ENCODE data around the gene KLF4. TPM values are rescaled to one million over a fixed set of nuclear protein-coding genes. Genes with fewer than 3 reads are reported as not detected.
"Not testable (repeated sequence)": the region's sequence is repeated elsewhere in the genome, so short reads cannot be mapped to it uniquely, and the experiment has no call there.

KLF4 gene
- polyA plus RNA-seq, 1 of the 3 experiments (the other 2 are of a cell fraction) = 7.2 TPM

DNA sequence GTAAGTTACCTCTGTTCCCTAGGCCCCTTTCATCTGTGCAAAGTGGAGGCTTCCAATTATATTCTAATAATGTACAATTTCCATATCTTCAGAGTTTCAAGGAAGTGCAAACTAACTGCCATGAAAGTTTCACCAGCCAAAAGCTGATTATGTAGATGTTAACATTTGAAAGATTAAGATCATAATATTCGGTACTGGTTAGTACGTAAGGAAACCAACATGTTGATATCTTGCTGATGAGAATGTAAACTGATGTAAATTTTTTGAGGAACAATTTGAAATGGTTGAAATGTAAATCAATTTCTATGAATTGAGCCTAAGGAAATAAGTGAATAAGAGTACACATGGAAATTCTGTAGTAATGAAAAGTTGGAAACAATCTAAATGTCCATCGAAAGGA lies 12.9 kb upstream of the KLF4 start:
- Histone ChIP-seq H3K9ac (no peak overlapping the region), H4K20me1 (ENCODE audit: insufficient read depth) (no peaks in the 10 kb centered on the region), H3F3A (replicated peaks; ENCODE audit: insufficient read depth) (peaks cover 16% of the 10 kb centered on the region), H2AFZ (ENCODE audit: low read depth) (no peak overlapping the region), H3K9me2 (no peaks in the 10 kb centered on the region), H3K4me2 (no peak overlapping the region), H3K27me3 (ENCODE audit: insufficient read depth) (no peaks in the 10 kb centered on the region; the same call in 1 of the 2 replicates), H3K9me3 (no peaks in the 10 kb centered on the region), H3K4me1 (ENCODE audit: control insufficient read depth in 1 of 2, insufficient read depth in 2 of 2, low read depth in 1 of 2, low read length in 1 of 2) (peaks cover 0 to 10% of the 10 kb centered on the region in 2 experiments; a peak in 1 of 4 replicates), H3K79me2 (ENCODE audit: insufficient read depth) (no peaks in the 10 kb centered on the region), H3K27ac (ENCODE audit: low read depth in 2 of 2, low read length in 1 of 2) (no peak overlapping the region), H3K4me3 (ENCODE audit: low read depth in 2 of 2, low read length in 1 of 2) (no peak overlapping the region), H3K36me3 (replicated peaks in 1 of 2; ENCODE audit: control insufficient read depth in 1 of 2, insufficient read depth in 2 of 2, low read length in 1 of 2) (no peaks in the 10 kb centered on the region)
- no peak for TF ChIP-seq EZH2phosphoT487 (IDR thresholded peaks at IDR 0.05; ENCODE audit: borderline replicate concordance, low read depth)
- no peak for TF ChIP-seq POLR2AphosphoS5 (IDR thresholded peaks at IDR 0.05; ENCODE audit: low read depth, low read length)
- WGBS (ENCODE audit: low lambda C conversion rate) = 48% methylated on average over 3 of the region's 3 CpGs
- CTCF ChIA-PET = interaction anchor here (1.1 kb wide), 1 partner anchor 37 kb away, joined by 3 read pairs; no protein-coding TSS in a partner anchor
- POLR2A ChIA-PET = no interaction called here
- no peak for DNase-seq

DNA sequence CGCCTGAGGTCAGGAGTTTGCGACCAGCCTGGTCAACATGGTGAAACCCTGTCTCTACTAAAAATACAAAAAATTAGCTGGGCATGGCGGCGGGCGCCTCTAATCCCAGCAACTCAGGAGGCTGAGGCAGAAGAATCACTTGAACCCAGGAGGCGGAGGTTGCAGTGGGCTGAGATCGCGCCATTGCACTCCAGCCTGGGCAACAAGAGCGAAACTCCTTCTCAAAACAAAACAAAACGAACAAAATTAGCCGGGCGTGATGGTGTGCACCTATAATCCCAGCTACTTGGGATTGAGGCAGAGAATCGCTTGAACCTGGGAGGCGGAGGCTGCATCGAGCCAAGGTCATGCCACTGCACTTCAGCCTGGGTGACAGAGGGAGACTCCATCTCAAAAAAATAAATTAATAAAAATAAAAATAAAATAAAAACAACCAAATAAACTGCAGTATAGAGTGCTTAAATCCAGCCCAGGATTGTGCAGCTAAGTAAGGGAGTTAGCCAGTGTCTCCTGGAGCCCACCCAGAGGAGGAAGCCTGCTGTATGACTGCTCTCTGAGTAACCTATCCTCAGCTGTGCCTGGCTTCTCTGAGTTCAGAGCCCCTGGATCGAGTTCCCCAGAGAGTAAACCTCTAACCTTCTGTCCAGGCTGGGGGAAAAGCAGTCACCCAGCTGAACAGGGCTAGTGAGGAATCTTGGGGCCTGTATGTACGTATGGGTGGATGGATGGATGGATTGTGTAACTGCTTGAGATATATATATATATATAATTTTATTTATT lies 11.0 kb upstream of the KLF4 start:
- H3K79me2 ChIP-seq (ENCODE audit: insufficient read depth); CTCF ChIA-PET: not testable (repeated sequence)
- 69% methylated on average over 17 of the region's 17 CpGs for WGBS (ENCODE audit: low lambda C conversion rate)

DNA sequence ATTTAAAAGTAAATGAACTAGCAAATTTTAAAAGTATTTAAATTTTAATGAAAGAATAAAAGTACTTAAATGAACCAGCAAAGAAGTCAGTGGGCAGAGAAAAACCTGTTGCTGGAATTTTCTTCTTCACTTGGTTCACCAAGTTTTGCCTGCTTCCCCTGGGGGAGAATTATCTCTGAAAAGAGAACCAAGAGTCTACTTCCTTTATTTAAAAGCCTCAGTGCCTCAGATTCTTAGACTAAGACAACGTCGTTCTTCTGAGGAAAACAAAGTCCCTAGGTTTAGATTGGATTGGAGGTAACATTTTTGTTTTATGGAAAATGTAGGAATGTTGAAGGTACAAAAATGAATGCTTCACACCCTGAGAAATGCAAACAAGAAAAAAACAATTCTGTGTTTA lies 7.4 kb upstream of the KLF4 start:
- no peaks in the 10 kb centered on the region for H4K20me1 ChIP-seq (ENCODE audit: insufficient read depth)
- ChIA-PET POLR2A (no interaction called here), CTCF (no interaction called here)
- no peak overlapping the region for H3K4me2 ChIP-seq
- H2AFZ ChIP-seq (ENCODE audit: low read depth) = no peak overlapping the region
- H3K27ac ChIP-seq (ENCODE audit: low read depth in 2 of 2, low read length in 1 of 2) = no peak overlapping the region
- H3K4me1 ChIP-seq (ENCODE audit: control insufficient read depth in 1 of 2, insufficient read depth in 2 of 2, low read depth in 1 of 2, low read length in 1 of 2) = no peaks in the 10 kb centered on the region
- WGBS (ENCODE audit: low lambda C conversion rate) = 34% methylated on average over 2 of the region's 2 CpGs
- no peak for TF ChIP-seq FOSL2 (IDR thresholded peaks at IDR 0.05; ENCODE audit: borderline replicate concordance, low read depth)
- TF ChIP-seq SMC3 (IDR thresholded peaks at IDR 0.05; ENCODE audit: low read depth, low read length) = no peak
- no peak for TF ChIP-seq RFX5 (IDR thresholded peaks at IDR 0.05; ENCODE audit: low read length)
- TF ChIP-seq GABPA (IDR thresholded peaks at IDR 0.05; ENCODE audit: low read depth) = no peak
- no peak for TF ChIP-seq JUND (IDR thresholded peaks at IDR 0.05)
- TF ChIP-seq YY1 (IDR thresholded peaks at IDR 0.05; ENCODE audit: low read depth) = no peak
- no peak overlapping the region for H3K4me3 ChIP-seq (ENCODE audit: low read depth in 2 of 2, low read length in 1 of 2)
- H3K27me3 ChIP-seq (ENCODE audit: insufficient read depth) = peaks cover 24% of the 10 kb centered on the region
- no peaks in the 10 kb centered on the region for H3K9me2 ChIP-seq
- H3K36me3 ChIP-seq (replicated peaks in 1 of 2; ENCODE audit: control insufficient read depth in 1 of 2, insufficient read depth in 2 of 2, low read length in 1 of 2) = no peaks in the 10 kb centered on the region
- no peak for DNase-seq
- H3K9ac ChIP-seq = no peak overlapping the region
- H3F3A ChIP-seq (replicated peaks; ENCODE audit: insufficient read depth) = no peaks in the 10 kb centered on the region
- H3K79me2 ChIP-seq (ENCODE audit: insufficient read depth) = no peaks in the 10 kb centered on the region
- no peaks in the 10 kb centered on the region for H3K9me3 ChIP-seq

More for the DNA sequence above, 11.0 kb upstream of the KLF4 start:
- H3K27ac ChIP-seq (ENCODE audit: low read depth in 2 of 2, low read length in 1 of 2); H3K9me3 ChIP-seq; H3K9me2 ChIP-seq; H3K36me3 ChIP-seq (replicated peaks in 1 of 2; ENCODE audit: control insufficient read depth in 1 of 2, insufficient read depth in 2 of 2, low read length in 1 of 2); H3K27me3 ChIP-seq (ENCODE audit: insufficient read depth); H3K4me3 ChIP-seq (ENCODE audit: low read depth in 2 of 2, low read length in 1 of 2); H3K4me1 ChIP-seq (ENCODE audit: control insufficient read depth in 1 of 2, insufficient read depth in 2 of 2, low read depth in 1 of 2, low read length in 1 of 2); DNase-seq; H3K4me2 ChIP-seq; H3K9ac ChIP-seq; H2AFZ ChIP-seq (ENCODE audit: low read depth); H4K20me1 ChIP-seq (ENCODE audit: insufficient read depth); POLR2A ChIA-PET: not testable (repeated sequence)
- peaks cover 16% of the 10 kb centered on the region for H3F3A ChIP-seq (replicated peaks; ENCODE audit: insufficient read depth)
